HepG2 (cell line): Measurements from ENCODE around the gene DBNDD2. TPM values are rescaled to one million over a fixed set of nuclear protein-coding genes. Genes with fewer than 3 reads are reported as not detected.
A peak's percentile ranks its signal among the peaks of the same experiment; 100 is the strongest.

Source experiments
- MED13 ChIP-seq: sonication (generic); formaldehyde crosslinking; IDR thresholded peaks from 2 replicates; pipeline ENCODE4 v1.5.0; 2020; ENCODE audit warnings: missing genetic modification reagents
- PCBP1 ChIP-seq: fragments of 200-400 bp; formaldehyde crosslinking; IDR thresholded peaks from 2 replicates; pipeline ENCODE4 v1.6.1; 2017; ENCODE audit warnings: mild to moderate bottlenecking, low read depth, low read length, borderline replicate concordance
- PHB2 ChIP-seq: fragments of 450-650 bp; IDR thresholded peaks from 2 replicates; pipeline ENCODE4 v1.6.1; 2018; ENCODE audit not compliant: partially characterized antibody
- SMC3 ChIP-seq: IDR thresholded peaks from 2 replicates; pipeline ENCODE4 v1.6.1; 2011; ENCODE audit warnings: low read length, improper control_type of control experiment
- TFE3 ChIP-seq: IDR thresholded peaks from 2 replicates; pipeline ENCODE4 v1.6.1; 2016
- ZBTB26 ChIP-seq: IDR thresholded peaks from 2 replicates; pipeline ENCODE4 v1.6.1; 2016; ENCODE audit warnings: missing compliant biosample characterization, missing genetic modification reagents, borderline replicate concordance
- ZHX1 ChIP-seq: sonication (generic); formaldehyde crosslinking; IDR thresholded peaks from 2 replicates; pipeline ENCODE4 v1.8.1; 2022; ENCODE audit warnings: low read depth, mild to moderate bottlenecking, missing genetic modification reagents
- ZNF264 ChIP-seq: sonication (generic); formaldehyde crosslinking; IDR thresholded peaks from 2 replicates; pipeline ENCODE4 v1.4.0; 2020; ENCODE audit warnings: missing genetic modification reagents
- ZNF282 ChIP-seq: fragments of 450-650 bp; IDR thresholded peaks from 2 replicates; pipeline ENCODE4 v1.6.1; 2018; ENCODE audit not compliant: partially characterized antibody
- ZNF296 ChIP-seq: sonication (generic); formaldehyde crosslinking; conservative IDR thresholded peaks from 2 replicates; pipeline ENCODE4 v1.5.0; 2020; ENCODE audit warnings: mild to moderate bottlenecking, missing genetic modification reagents
- ZNF30 ChIP-seq: sonication (generic); formaldehyde crosslinking; IDR thresholded peaks from 2 replicates; pipeline ENCODE4 v1.5.0; 2020; ENCODE audit warnings: mild to moderate bottlenecking, missing genetic modification reagents
- ZNF503 ChIP-seq: sonication (generic); formaldehyde crosslinking; IDR thresholded peaks from 2 replicates; pipeline ENCODE4 v1.4.0; 2020; ENCODE audit warnings: missing genetic modification reagents
- ZNF609 ChIP-seq: sonication (generic); formaldehyde crosslinking; IDR thresholded peaks from 2 replicates; pipeline ENCODE4 v1.4.0; 2020; ENCODE audit warnings: mild to moderate bottlenecking, missing genetic modification reagents, borderline replicate concordance
- ZNF652 ChIP-seq: IDR thresholded peaks from 2 replicates; pipeline ENCODE4 v1.6.1; 2016; ENCODE audit warnings: low read depth, borderline replicate concordance
- ZNF816 ChIP-seq: sonication (generic); formaldehyde crosslinking; IDR thresholded peaks from 2 replicates; pipeline ENCODE4 v1.8.0; 2022; ENCODE audit warnings: missing genetic modification reagents, mild to moderate bottlenecking, borderline replicate concordance
- polyA plus RNA-seq, 8 experiments: library from polyadenylated mRNA; depleted of rRNA in 3 of 8; stranded (reverse) in 7 of 8; unstranded in 1 of 8; fragments of >200 nt; fragmentation: Illumina TruSeq in 4 of 8; extraction: Trizol in 4 of 8; gene quantifications; 2 replicates each; pipeline versions ENCODE4 v1.2.1 to v1.2.3, GENCODE V29; 2011 to 2016; ENCODE audit warnings: low read depth in 4 of 8, missing spikeins in 1 of 8, mixed read lengths in 1 of 8; ENCODE audit not compliant: insufficient read depth in 1 of 8
- total RNA-seq, 5 experiments: library from RNA; depleted of rRNA; stranded (reverse); fragments of >200 nt; fragmentation: Illumina TruSeq; extraction: Trizol; gene quantifications; 2 replicates each; pipeline ENCODE4 v1.2.3, GENCODE V29; 2016; ENCODE audit warnings: low read depth in 1 of 5

Gene DBNDD2
- total and polyA plus RNA-seq, 2 of the 13 experiments (the other 11 are each of a cell fraction or from before 2014, with no cell fraction given) = 16.7 to 47.6 TPM

GRCh38 chr20:45436732-45437485 lies 28.8 kb downstream of the DBNDD2 start (continued):
- TF ChIP-seq ZBTB26 (no peak; the same call in none of the 2 replicates), PCBP1 (0 out of 2 replicates have a peak, but pooled peaks have one; percentile 42), PHB2 (no peak), SMC3 (peak; percentile 89), TFE3 (CRISPR knock-in tag) (peak; percentile 77; the same call in 1 of the 2 replicates), ZNF816 (no peak), ZNF30 (CRISPR knock-in tag) (no peak), ZNF264 (CRISPR knock-in tag) (no peak), ZNF282 (no peak), ZNF609 (0 out of 2 replicates have a peak, but pooled peaks have one; percentile 43), ZNF296 (no peak), ZHX1 (CRISPR knock-in tag) (no peak), ZNF652 (CRISPR knock-in tag) (0 out of 2 replicates have a peak, but pooled peaks have one; percentile 22), ZNF503 (no peak), MED13 (CRISPR knock-in tag) (no peak)
